Spleen (tissue), 7 donors: ENCODE results near the gene ANKRD11.

ENCODE experiments used
- CTCF ChIP-seq, 11 experiments: fragments of 200-600 bp in 7 of 11; fragments of 450-650 bp in 4 of 11; sonication (generic) in 4 of 11; IDR thresholded peaks in 8 of 11; conservative IDR thresholded peaks in 3 of 11; 1 replicate in 7 of 11; 2 replicates in 4 of 11; pipeline versions ENCODE4 v1.4.0 to v1.8.0; 2016 to 2021; ENCODE audit warnings: antibody characterized with exemption in 11 of 11, inconsistent platforms in 4 of 11, mild to moderate bottlenecking in 1 of 11
- POLR2AphosphoS5 ChIP-seq, 3 donors: sonication (generic); formaldehyde crosslinking; IDR thresholded peaks; one replicate each; pipeline ENCODE4 v1.5.1; 2017; ENCODE audit warnings: antibody characterized with exemption in 3 of 3
- donor health status: DM: no; HTN: no; CAD: no; lungs with moderate emphysema.
- donor health status: DM: no; HTN: no; CAD: no.
- donor health status: DM: no; HTN: no; CAD: no.

- TF ChIP-seq CTCF (IDR thresholded peaks at IDR 0.05 in 8 of 11, conservative IDR thresholded peaks at IDR 0.05 in 3 of 11) (no peak), POLR2AphosphoS5 (IDR thresholded peaks at IDR 0.05) (no peak)
Observed at GRCh38 chr16:89458551-89458950, 31.8 kb downstream of the ANKRD11 start.
